IPS-NIHi7 (cell line): ENCODE data around the gene RNF157.

Experiments used
- DNase-seq: peaks from one replicate; pipeline ENCODE4 v3.0.0; 2012; ENCODE audit warnings: mixed read lengths; ENCODE audit errors: extremely low spot score

RNF157 gene

DNA sequence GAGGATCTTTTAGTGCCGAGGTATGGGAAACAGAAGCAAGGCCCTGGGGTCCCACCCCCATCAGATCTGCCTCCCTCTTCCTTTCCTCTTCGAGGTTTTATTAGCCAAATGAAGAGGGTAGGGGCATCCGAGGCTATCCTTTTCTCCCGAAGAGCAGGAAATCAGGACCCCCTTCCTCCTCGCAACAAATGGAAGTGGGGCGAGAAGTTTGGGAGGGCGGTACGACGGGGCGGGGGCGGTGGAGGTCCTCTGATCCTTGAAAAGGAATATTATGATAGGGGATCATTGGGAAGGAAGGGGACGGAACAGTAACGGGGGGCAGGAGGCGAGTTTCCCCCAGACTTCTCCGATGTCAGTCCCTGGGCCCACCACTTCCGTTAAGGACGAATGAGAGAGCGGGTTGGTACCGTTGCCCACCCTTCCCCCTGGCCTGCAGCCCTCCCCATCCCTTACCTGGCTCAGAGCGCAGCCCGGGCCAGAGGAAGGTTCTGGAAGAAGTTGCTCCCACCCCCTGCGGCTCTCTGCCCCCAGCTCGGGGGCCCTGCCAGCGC, 99.6 kb downstream of the RNF157 start:
- DNase-seq = no peak

GRCh38 chr17:76139801-76140660, 100.3 kb downstream of the RNF157 start:
- no peak for DNase-seq

DNA sequence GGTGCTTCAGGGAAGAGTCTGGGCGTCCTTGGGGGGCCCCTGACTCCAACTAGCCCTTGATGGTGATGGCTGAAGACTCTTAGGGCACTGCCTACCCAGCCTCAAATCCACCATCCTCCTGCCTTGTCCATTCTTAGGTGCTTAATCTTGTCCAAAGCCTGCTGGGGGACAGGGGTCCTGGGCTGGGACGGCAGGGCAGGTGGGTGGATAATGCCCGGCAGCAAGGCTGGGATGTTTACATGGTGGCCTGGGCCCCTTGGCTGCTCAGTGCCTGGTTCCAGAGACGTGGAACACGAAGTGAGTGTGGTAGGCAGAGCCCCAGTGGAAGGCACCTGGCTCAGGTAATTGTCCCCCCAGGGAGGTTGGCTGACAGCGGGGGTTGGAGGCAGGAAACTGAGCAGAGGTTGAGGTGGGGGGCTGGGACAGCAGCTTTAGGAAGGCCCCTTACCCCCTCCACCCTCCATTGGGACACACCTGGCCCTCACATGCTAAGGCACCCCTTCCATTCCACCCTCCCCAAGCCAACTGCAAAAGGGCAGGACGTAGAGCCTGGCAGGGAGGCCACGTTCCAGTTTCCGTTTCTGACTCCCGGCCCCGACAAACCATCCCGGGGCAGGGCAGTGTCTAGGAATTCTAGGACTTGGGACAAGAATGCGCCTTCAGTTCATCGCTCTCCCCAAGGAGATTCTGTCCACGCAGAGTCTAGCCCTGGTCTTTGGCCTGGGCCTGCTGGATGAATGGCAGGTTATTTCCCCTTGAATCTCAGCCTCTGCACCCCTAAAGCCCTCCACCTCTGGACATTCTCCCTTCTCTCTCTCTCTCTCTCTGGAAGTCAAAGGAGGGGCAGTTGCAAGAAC, 101.2 kb downstream of the RNF157 start:
- DNase-seq = no peak

- peak; percentile 61 for DNase-seq
These were observed 101.9 kb downstream of the RNF157 start for GRCh38 chr17:76138234-76138895.

DNA sequence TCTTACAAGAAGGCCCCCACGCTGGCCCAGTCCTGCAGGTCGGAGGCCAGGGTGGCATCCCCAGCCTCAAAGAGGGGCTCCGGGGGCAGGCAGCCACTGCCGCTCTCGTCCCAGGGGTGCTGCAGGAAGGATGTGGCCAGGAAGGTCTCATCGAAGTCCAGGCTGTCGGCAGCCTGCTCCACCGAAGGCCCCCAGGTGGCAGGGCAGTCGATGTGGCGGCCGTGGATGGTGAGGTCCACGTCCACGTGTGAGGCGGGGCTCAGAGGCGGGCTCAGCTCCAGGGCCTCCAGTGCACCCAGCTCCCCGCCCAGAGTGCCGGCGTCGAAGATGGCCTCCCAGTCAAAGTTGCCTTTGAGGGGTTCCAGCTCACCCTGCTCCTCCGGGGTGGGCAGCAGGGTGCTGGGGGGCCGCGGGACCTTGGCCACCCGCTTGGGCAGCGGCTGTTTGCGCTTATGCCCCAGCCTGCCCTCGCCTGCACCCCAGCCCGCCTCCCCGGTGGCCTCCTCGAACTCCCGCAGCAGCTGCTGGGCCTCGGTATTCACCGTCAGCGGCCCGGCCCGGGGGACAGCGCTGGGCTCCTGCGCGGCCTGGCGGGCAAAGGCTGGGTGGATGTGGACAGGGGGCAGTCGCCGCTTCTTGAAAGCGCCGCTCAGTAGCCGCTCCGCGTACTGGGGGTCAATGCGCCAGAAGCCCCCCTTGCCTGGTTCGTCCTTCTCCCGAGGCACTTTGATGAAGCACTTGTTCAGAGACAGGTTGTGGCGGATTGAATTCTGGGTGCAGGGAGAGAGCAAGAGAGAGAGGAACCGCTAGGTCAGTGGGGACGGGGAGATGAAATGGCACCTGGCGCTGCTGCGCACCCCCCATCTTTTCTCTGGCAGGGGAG, 102.7 kb downstream of the RNF157 start:
- DNase-seq = no peak

- DNase-seq = no peak
These were observed 103.3 kb downstream of the RNF157 start for GRCh38 chr17:76137001-76137350.

DNA sequence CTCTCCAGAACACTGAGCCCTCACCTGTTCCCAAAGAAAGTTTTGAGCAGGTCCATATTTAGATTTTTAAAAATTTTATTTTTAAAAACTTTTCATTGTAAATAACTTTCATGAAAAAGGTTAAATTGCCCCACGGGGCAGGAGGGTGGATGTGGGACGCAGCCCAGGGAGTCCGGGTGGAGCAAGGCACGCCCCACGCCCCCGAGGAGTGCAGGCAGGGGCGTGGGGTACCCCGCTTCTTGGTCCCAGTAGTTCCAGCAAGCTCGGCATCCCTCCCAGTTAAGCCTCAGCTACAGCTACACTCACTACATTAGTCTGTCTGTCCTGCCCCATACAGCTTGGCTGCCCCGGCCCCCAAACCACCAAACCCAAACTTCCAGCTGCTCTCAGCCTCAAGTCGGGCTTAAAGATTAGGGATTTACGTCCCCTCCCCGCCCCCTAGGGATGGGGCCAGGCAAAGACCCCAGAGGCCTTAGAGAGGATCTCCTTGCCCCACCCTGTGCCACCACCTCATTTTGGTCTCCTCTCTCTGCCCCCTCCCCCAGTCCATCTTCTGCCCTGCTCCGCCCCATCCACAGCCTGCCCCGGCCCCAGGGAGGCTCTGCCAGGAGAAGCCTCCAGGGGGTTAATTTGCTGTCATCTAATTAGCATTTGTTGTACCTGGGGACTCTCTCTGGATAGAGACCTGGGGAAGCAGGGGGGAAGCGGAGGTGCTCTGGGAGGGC, 103.9 kb downstream of the RNF157 start:
- DNase-seq = no peak

DNA sequence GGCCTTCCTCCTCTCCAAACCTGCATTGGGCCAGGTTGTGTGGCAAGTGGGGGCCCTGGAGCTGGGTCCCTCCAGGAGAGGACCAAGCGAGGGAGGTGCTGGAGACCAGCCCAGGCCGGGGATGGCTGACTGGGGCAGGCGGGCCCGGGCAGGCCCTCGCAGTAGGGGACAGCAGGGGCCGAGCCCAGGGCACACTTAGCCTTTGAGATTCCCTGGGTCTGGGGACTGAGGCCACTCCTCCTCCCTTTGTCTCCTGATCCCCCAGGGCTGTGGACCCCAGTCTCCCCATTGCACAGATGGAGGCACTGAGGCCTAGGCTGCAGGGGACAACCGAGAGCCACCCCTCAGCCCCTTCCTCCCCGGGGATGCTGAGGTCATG, 104.5 kb downstream of the RNF157 start:
- DNase-seq = no peak

- no peak for DNase-seq
These were observed 105.1 kb downstream of the RNF157 start for GRCh38 chr17:76134911-76135809.

- DNase-seq = peak; percentile 69
These were observed 107.5 kb downstream of the RNF157 start for GRCh38 chr17:76132574-76133338.

- no peak for DNase-seq
These were observed 108.4 kb downstream of the RNF157 start for GRCh38 chr17:76131692-76132573.

DNA sequence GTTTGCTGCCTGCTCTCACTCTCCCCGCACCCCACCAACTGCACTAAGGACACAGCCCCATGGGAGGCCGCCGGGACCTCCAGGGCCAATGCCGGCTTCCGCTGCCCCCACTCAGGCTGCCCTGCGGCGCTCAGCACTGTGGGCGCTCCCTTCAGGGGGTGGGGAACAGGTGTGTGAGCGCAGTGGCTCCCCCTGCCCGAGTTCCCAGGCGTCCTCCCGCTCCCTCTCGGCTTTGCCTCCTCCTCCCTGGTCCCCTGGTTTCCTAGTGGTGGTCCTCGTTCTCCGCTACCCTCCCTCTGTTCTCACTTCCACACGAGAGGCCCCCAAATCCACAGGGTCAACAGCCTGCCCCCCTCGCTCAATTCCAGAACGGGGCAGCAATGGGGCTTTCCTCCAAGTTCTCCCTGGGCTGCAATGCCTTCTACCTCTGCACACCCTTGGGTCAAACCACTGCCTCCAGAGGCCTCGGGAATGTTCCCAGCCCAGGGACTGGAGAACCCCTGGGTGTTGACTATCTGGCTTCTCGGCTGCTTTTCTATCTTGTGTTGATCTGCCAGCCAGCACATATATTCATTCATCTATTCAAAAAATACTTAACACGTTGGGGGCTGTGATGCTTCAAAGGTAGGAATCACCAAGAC, 109.1 kb downstream of the RNF157 start:
- no peak for DNase-seq

GRCh38 chr17:76130473-76130872, 109.8 kb downstream of the RNF157 start:
- DNase-seq = no peak

DNA sequence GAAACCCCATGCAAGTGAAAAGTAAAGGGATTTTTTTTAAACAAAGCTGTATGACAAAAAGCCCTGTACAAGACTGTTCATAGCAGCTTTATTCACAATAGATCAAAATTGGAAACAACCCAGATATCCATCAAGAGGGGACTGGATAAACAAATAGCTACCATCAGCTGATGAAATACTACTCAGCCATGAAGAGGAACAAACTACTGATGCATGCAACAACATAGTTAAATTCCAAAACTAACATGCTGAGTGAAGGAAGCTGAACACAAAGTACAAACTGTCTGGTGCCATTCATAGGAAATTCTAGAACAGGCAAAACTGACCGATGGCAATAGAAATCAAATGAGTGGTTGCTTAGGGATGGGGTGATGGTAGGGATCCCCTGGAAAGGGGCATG, 114.4 kb downstream of the RNF157 start:
- no peak for DNase-seq

GRCh38 chr17:76125391-76125675, 115.0 kb downstream of the RNF157 start:
- no peak for DNase-seq

DNA sequence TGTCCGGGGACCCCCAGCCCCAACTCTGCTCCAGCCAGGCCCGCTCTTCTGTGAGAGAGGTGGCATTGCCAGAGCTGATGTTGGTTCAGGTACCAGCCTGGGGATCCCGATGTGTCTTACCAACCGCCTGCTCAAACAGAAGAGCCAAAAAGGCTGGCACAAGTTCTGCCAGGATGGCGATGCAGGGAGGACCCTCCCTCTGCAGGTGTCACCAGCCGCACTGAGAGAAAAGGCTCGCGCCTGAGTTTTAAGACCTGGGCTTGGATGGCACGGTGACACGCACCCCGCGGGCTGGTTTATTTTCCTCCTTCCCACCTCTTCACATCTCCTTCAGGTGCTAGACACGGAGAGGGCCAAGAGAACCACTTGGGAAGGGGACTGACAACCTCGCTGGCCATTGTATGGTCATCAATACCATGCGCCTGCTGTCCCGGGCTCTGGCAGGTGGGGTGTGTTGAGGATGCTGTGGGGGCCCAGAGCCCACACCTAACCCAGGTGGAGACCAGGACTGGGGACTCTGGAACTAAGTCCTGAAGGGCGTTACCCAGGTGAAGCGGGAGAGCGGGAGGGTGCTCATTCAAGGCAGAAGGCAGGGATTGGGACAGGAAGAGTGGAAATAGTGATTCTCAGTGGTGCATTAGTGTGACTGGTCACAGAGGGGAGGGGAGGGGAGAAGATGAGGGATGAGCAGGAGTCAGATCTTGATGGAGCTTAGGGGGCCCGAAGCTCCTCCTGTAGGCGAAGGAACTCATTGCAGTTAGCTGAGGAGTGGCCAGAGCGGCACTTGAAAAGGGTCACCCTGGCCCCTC, 115.5 kb downstream of the RNF157 start:
- peak; percentile 76 for DNase-seq
